Measurements from ENCODE around the gene MSH2. TPM values are rescaled to one million over a fixed set of nuclear protein-coding genes. Genes with fewer than 3 reads are reported as not detected.

The MSH2 gene
- total RNA-seq, 2 donors from 2014 or later = 45.9 to 58.0 TPM

Other genes with a start within 250 kb of the MSH2 start
- under 1 TPM; 0.19 to 0.50 TPM for gene STPG4, start 247.8 kb upstream of the MSH2 start, total RNA-seq
- gene CALM2, start 226.6 kb upstream of the MSH2 start, total RNA-seq = 100 to 1,000 TPM; 243 to 348 TPM
- under 1 TPM in 1 of 2 donors, not detected in 1; 0.19 TPM for gene EPCAM, start 33.8 kb upstream of the MSH2 start, total RNA-seq
- under 1 TPM; 0.24 TPM for gene KCNK12, start 167.8 kb downstream of the MSH2 start, total RNA-seq